Inflammatory macrophage treated with lipopolysaccharide for 4 hours (primary cell): Measurements from ENCODE around the gene PDE4D.
A peak's percentile ranks its signal among the peaks of the same experiment; 100 is the strongest.

Experiments
- DNase-seq: peaks from one replicate; pipeline ENCODE4 v3.0.0-alpha.2; 2020

Gene PDE4D

GRCh38 chr5:59157068-59157467, 736.5 kb downstream of the PDE4D start:
- no peak for DNase-seq

GRCh38 chr5:59152701-59153245, 740.8 kb downstream of the PDE4D start:
- DNase-seq: no peak

- no peak for DNase-seq
Measured at GRCh38 chr5:59151162-59151889, 742.2 kb downstream of the PDE4D start.

- no peak for DNase-seq
Measured at GRCh38 chr5:59149827-59150226, 743.7 kb downstream of the PDE4D start.

- no peak for DNase-seq
Measured at GRCh38 chr5:59149271-59149670, 744.3 kb downstream of the PDE4D start.

- DNase-seq: no peak
Measured at GRCh38 chr5:59146729-59147128, 746.8 kb downstream of the PDE4D start.

- DNase-seq: no peak
Measured at GRCh38 chr5:59143926-59144333, 749.6 kb downstream of the PDE4D start.

GRCh38 chr5:59142927-59143326, 750.6 kb downstream of the PDE4D start:
- no peak for DNase-seq

- DNase-seq: no peak
Measured at GRCh38 chr5:59142138-59142537, 751.4 kb downstream of the PDE4D start.

- no peak for DNase-seq
Measured at GRCh38 chr5:59140133-59140532, 753.4 kb downstream of the PDE4D start.

- no peak for DNase-seq
Measured at GRCh38 chr5:59139695-59140094, 753.8 kb downstream of the PDE4D start.

GRCh38 chr5:59138509-59138908, 755.0 kb downstream of the PDE4D start:
- DNase-seq: no peak

- DNase-seq: no peak
Measured at GRCh38 chr5:59137846-59138245, 755.7 kb downstream of the PDE4D start.

GRCh38 chr5:59136549-59136948, 757.0 kb downstream of the PDE4D start:
- DNase-seq: no peak

GRCh38 chr5:59134471-59135163, 758.9 kb downstream of the PDE4D start:
- no peak for DNase-seq

- DNase-seq: no peak
Measured at GRCh38 chr5:59133764-59134261, 759.7 kb downstream of the PDE4D start.

- DNase-seq: no peak
Measured at GRCh38 chr5:59132131-59132530, 761.4 kb downstream of the PDE4D start.

GRCh38 chr5:59130431-59130830, 763.1 kb downstream of the PDE4D start:
- DNase-seq: peak; percentile 68

- no peak for DNase-seq
Measured at GRCh38 chr5:59128646-59129290, 764.8 kb downstream of the PDE4D start.

- no peak for DNase-seq
Measured at GRCh38 chr5:59126708-59127573, 766.6 kb downstream of the PDE4D start.

- no peak for DNase-seq
Measured at GRCh38 chr5:59126016-59126707, 767.4 kb downstream of the PDE4D start.
